Hepatocyte (in vitro differentiated cells): ENCODE measurements around the gene RCN1. TPM values are rescaled to one million over a fixed set of nuclear protein-coding genes. Genes with fewer than 3 reads are reported as not detected.

Source experiments
- DNase-seq: peaks from one replicate; pipeline ENCODE4 v3.0.0-alpha.2; 2016; ENCODE audit warnings: low spot score
- H2AFZ ChIP-seq: fragments of 200-600 bp; sonication (generic); 2 replicates; pipeline ENCODE4 v1.6.0; 2016; ENCODE audit warnings: antibody characterized with exemption, mild to moderate bottlenecking
- H3K27ac ChIP-seq: fragments of 200-600 bp; sonication (generic); 2 replicates; pipeline ENCODE4 v1.5.1; 2016; ENCODE audit warnings: mild to moderate bottlenecking
- H3K27me3 ChIP-seq: fragments of 200-600 bp; sonication (generic); 2 replicates; pipeline ENCODE4 v1.6.1; 2016
- H3K36me3 ChIP-seq: fragments of 200-600 bp; sonication (generic); replicated peaks from 2 replicates; pipeline ENCODE4 v1.5.1; 2016; ENCODE audit warnings: low read depth; ENCODE audit not compliant: insufficient read depth
- H3K4me1 ChIP-seq: fragments of 200-600 bp; sonication (generic); 2 replicates; pipeline ENCODE4 v1.5.1; 2016; ENCODE audit warnings: mild to moderate bottlenecking, moderate library complexity; ENCODE audit not compliant: insufficient read depth
- H3K4me2 ChIP-seq: fragments of 200-600 bp; sonication (generic); 2 replicates; pipeline ENCODE4 v1.6.0; 2016
- H3K4me3 ChIP-seq: fragments of 200-600 bp; sonication (generic); 2 replicates; pipeline ENCODE4 v1.5.1; 2016; ENCODE audit warnings: mild to moderate bottlenecking
- H3K79me2 ChIP-seq: fragments of 200-600 bp; sonication (generic); 2 replicates; pipeline ENCODE4 v1.6.0; 2017; ENCODE audit warnings: mild to moderate bottlenecking
- H3K9me2 ChIP-seq: fragments of 200-600 bp; sonication (generic); replicated peaks from 2 replicates; pipeline ENCODE4 v1.6.0; 2017; ENCODE audit warnings: mild to moderate bottlenecking; ENCODE audit not compliant: insufficient read depth
- H3K9me3 ChIP-seq: fragments of 200-600 bp; sonication (generic); 2 replicates; pipeline ENCODE4 v1.5.1; 2016; ENCODE audit warnings: low read depth, mild to moderate bottlenecking
- H4K20me1 ChIP-seq: fragments of 200-600 bp; sonication (generic); 2 replicates; pipeline ENCODE4 v1.6.0; 2016; ENCODE audit warnings: mild to moderate bottlenecking; ENCODE audit not compliant: insufficient read depth, poor library complexity, severe bottlenecking
- EZH2 ChIP-seq: fragments of 200-600 bp; sonication (generic); IDR thresholded peaks from 2 replicates; pipeline ENCODE4 v1.6.1; 2016; ENCODE audit warnings: antibody characterized with exemption, mild to moderate bottlenecking, borderline replicate concordance
- EZH2phosphoT487 ChIP-seq: fragments of 200-600 bp; sonication (generic); IDR thresholded peaks from one replicate; pipeline ENCODE4 v1.6.1; 2018; ENCODE audit warnings: antibody characterized with exemption, mild to moderate bottlenecking, low read depth, moderate library complexity; ENCODE audit not compliant: unreplicated experiment, severe bottlenecking
- WGBS: methylation state at CpG from one replicate; pipeline ENCODE4 v1.1.6; 2016; ENCODE audit warnings: low lambda C conversion rate; ENCODE audit errors: missing lambda C conversion rate; 5-methylcytosine and 5-hydroxymethylcytosine counted together
- polyA plus RNA-seq: library from polyadenylated mRNA; unstranded; fragments of >200 nt; fragmentation: Nextera tagmentation; extraction: Ambion mirVana; gene quantifications from 2 replicates; pipeline ENCODE4 v1.2.1, GENCODE V29; 2016
- total RNA-seq: library from RNA; depleted of rRNA; stranded (reverse); fragments of >200 nt; gene quantifications from 2 replicates; pipeline ENCODE4 v1.2.3, GENCODE V29; 2014
- TF ChIP-seq, protein P1 (sequence below): fragments of 200-600 bp; sonication (generic); IDR thresholded peaks from 2 replicates; pipeline ENCODE4 v1.5.1; 2016; ENCODE audit warnings: antibody characterized with exemption, mild to moderate bottlenecking; ENCODE audit not compliant: poor library complexity

The RCN1 gene
- total and polyA plus RNA-seq, 2 experiments from 2014 or later = 258 to 412 TPM

DNA sequence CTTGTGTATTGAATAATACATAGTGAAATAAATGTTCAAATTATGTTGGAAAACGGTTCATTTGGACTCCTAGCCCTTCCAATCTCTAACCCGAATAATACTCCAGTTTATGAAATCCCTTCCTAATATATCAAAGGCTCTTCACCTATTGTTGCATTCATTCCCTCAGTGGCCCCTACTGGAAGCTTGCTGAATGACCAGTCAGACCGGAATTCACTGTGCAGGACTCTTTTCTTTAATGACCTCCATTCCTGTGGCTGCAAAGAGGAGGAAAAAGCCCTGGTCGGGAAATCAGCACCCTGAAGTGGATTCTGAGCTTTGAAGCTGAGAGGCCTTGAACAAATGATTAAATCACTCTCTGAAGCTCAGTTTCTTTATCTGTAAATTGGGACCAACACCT lies 19.1 kb upstream of the RCN1 start:
- Histone ChIP-seq H4K20me1 (no peaks in the 10 kb centered on the region), H3K27me3 (no peaks in the 10 kb centered on the region), H3K4me3 (no peak overlapping the region), H3K9me3 (no peaks in the 10 kb centered on the region), H2AFZ (no peak overlapping the region), H3K27ac (no peak overlapping the region), H3K4me2 (no peak overlapping the region), H3K4me1 (peaks cover 15% of the 10 kb centered on the region), H3K36me3 (no peaks in the 10 kb centered on the region), H3K79me2 (no peaks in the 10 kb centered on the region), H3K9me2 (no peaks in the 10 kb centered on the region)
- peak; percentile 54 for DNase-seq
- WGBS = 35% methylated on average over 4 of the region's 4 CpGs
- TF ChIP-seq EZH2phosphoT487 (no peak), EZH2 (no peak)
- TF ChIP-seq, protein P1, sequence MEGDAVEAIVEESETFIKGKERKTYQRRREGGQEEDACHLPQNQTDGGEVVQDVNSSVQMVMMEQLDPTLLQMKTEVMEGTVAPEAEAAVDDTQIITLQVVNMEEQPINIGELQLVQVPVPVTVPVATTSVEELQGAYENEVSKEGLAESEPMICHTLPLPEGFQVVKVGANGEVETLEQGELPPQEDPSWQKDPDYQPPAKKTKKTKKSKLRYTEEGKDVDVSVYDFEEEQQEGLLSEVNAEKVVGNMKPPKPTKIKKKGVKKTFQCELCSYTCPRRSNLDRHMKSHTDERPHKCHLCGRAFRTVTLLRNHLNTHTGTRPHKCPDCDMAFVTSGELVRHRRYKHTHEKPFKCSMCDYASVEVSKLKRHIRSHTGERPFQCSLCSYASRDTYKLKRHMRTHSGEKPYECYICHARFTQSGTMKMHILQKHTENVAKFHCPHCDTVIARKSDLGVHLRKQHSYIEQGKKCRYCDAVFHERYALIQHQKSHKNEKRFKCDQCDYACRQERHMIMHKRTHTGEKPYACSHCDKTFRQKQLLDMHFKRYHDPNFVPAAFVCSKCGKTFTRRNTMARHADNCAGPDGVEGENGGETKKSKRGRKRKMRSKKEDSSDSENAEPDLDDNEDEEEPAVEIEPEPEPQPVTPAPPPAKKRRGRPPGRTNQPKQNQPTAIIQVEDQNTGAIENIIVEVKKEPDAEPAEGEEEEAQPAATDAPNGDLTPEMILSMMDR = peak; percentile 41

GRCh38 chr11:32072872-32073643 lies 17.8 kb upstream of the RCN1 start:
- Histone ChIP-seq H3K9me3 (no peaks in the 10 kb centered on the region), H3K4me2 (peak overlapping the region; percentile 3), H3K79me2 (no peaks in the 10 kb centered on the region), H3K4me3 (no peak overlapping the region), H3K4me1 (peaks cover 15% of the 10 kb centered on the region), H2AFZ (no peak overlapping the region), H3K27ac (no peak overlapping the region), H3K36me3 (no peaks in the 10 kb centered on the region), H4K20me1 (no peaks in the 10 kb centered on the region), H3K27me3 (no peaks in the 10 kb centered on the region), H3K9me2 (no peaks in the 10 kb centered on the region)
- no peak for DNase-seq
- TF ChIP-seq, protein P1 = no peak
- TF ChIP-seq EZH2phosphoT487 = no peak
- no peak for TF ChIP-seq EZH2
- WGBS = 62% methylated on average over 12 of the region's 12 CpGs

- no peaks in the 10 kb centered on the region for H3K9me2 ChIP-seq
- TF ChIP-seq EZH2 (no peak), EZH2phosphoT487 (no peak)
- TF ChIP-seq, protein P1 = no peak
- H4K20me1 ChIP-seq = no peaks in the 10 kb centered on the region
- H2AFZ ChIP-seq = no peak overlapping the region
- no peaks in the 10 kb centered on the region for H3K36me3 ChIP-seq
- 74% methylated on average over 1 of the region's 1 CpG for whole genome bisulfite sequencing
- H3K27ac ChIP-seq = no peak overlapping the region
- peak overlapping the region; percentile 3 for H3K4me2 ChIP-seq
- H3K4me3 ChIP-seq = no peak overlapping the region
- no peak for DNase-seq
- no peaks in the 10 kb centered on the region for H3K9me3 ChIP-seq
- H3K79me2 ChIP-seq = no peaks in the 10 kb centered on the region
- H3K4me1 ChIP-seq = peaks cover 10% of the 10 kb centered on the region
- H3K27me3 ChIP-seq = no peaks in the 10 kb centered on the region
These were observed 17.2 kb upstream of the RCN1 start for GRCh38 chr11:32073644-32074026.
